Ishikawa (cell line): Measurements from ENCODE around the gene TC2N.

Experiments
- CEBPB ChIP-seq: IDR thresholded peaks from 2 replicates; pipeline ENCODE4 v1.6.1; 2012
- CREB1 ChIP-seq: IDR thresholded peaks from 2 replicates; pipeline ENCODE4 v1.6.1; 2012; ENCODE audit warnings: low read depth
- EGR1 ChIP-seq: IDR thresholded peaks from 2 replicates; pipeline ENCODE4 v1.6.1; 2012
- EP300 ChIP-seq: IDR thresholded peaks from 2 replicates; pipeline ENCODE4 v1.6.1; 2012; ENCODE audit warnings: borderline replicate concordance
- FOXM1 ChIP-seq: IDR thresholded peaks from 2 replicates; pipeline ENCODE4 v1.6.1; 2012; ENCODE audit warnings: low read depth, borderline replicate concordance
- NFIC ChIP-seq: IDR thresholded peaks from 2 replicates; pipeline ENCODE4 v1.6.1; 2012
- RAD21 ChIP-seq: IDR thresholded peaks from 2 replicates; pipeline ENCODE4 v1.6.1; 2012; ENCODE audit warnings: low read depth
- TAF1 ChIP-seq: IDR thresholded peaks from 2 replicates; pipeline ENCODE4 v1.6.1; 2012; ENCODE audit warnings: low read depth, mild to moderate bottlenecking
- TCF12 ChIP-seq: IDR thresholded peaks from 2 replicates; pipeline ENCODE4 v1.6.1; 2012; ENCODE audit warnings: low read depth
- TEAD4 ChIP-seq: IDR thresholded peaks from 2 replicates; pipeline ENCODE4 v1.6.1; 2012
- YY1 ChIP-seq: IDR thresholded peaks from 2 replicates; pipeline ENCODE4 v1.6.1; 2012; ENCODE audit warnings: low read depth
- ZBTB7A ChIP-seq: IDR thresholded peaks from 2 replicates; pipeline ENCODE4 v1.6.1; 2012; ENCODE audit warnings: low read depth
- TF ChIP-seq, protein P1 (sequence below): IDR thresholded peaks from 2 replicates; pipeline ENCODE4 v1.6.1; 2012
- TF ChIP-seq, protein P2 (sequence below): IDR thresholded peaks from 2 replicates; pipeline ENCODE4 v1.6.1; 2012; ENCODE audit warnings: low read depth, mild to moderate bottlenecking
- TF ChIP-seq, protein P3 (sequence below): IDR thresholded peaks from 2 replicates; pipeline ENCODE4 v1.6.1; 2012

Gene TC2N

DNA sequence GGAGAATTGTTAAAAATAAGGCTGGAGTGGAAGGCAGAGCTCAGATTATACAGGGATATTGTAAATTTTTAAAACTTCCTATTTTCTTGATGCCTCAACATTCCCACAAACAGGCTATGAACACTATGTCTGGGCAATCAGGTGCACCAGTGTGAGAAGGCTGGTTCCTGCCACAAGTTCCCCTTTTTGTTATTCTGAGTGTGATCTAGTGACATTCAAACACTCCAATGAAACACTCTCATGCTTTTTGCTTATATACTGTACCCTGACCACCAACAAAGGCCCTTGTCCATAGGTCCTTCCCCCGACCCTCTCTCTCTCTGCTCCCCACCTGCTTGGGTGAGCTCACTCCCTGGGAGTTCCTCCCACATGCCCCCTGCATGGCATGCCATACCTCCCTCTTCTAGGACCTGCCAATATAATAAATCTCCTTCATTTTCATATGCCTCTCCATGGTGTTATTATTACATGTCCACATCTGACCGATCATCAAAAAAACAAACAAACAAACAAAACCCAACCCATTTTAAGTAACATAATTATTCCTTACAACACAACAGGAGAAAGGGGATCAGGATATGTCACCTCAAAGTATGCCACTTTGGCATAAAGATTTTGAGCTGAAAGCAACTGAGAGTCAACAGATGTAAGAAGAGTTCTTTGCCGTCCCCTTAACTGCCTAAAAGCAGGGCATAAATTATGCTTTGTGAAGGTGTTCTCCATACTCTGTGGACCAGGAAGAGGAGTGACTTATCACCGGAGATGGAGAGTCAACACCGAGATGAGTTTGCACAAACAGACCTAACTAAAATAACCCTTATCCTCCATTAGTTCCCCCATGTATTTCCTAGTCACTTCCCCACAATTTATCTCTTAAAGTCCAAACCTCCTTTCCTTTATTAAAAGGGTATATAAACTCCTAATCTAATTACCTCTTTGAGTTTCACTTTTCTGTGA, 92.9 kb downstream of the TC2N start:
- TF ChIP-seq EP300 (no peak), TCF12 (no peak), FOXM1 (no peak), CEBPB (no peak), ZBTB7A (no peak)

DNA sequence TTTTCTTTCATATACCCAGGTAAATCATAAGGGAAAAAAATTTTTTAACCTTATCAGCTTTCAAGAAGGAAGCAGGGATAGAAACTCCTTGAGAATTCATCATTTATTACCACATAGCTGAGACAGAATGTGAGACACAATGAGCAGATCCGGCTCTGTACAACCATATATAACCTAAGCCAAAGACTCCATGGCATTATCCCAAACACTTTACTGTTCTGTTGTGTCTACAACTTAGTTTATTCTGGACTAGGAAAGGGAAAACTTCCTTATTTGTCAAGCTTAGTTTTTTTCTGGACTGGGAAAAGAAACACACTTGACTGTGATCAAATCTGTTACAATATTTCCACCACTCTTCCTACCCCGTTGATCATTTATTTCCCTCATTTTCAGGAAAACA, 97.2 kb downstream of the TC2N start:
- TF ChIP-seq NFIC (no peak), EGR1 (no peak), ZBTB7A (no peak), TEAD4 (no peak), TAF1 (no peak), EP300 (no peak), CREB1 (no peak), CEBPB (no peak), TCF12 (no peak), FOXM1 (no peak), YY1 (no peak)
- TF ChIP-seq, protein P1, sequence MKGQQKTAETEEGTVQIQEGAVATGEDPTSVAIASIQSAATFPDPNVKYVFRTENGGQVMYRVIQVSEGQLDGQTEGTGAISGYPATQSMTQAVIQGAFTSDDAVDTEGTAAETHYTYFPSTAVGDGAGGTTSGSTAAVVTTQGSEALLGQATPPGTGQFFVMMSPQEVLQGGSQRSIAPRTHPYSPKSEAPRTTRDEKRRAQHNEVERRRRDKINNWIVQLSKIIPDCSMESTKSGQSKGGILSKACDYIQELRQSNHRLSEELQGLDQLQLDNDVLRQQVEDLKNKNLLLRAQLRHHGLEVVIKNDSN: no peak
- TF ChIP-seq, protein P2, sequence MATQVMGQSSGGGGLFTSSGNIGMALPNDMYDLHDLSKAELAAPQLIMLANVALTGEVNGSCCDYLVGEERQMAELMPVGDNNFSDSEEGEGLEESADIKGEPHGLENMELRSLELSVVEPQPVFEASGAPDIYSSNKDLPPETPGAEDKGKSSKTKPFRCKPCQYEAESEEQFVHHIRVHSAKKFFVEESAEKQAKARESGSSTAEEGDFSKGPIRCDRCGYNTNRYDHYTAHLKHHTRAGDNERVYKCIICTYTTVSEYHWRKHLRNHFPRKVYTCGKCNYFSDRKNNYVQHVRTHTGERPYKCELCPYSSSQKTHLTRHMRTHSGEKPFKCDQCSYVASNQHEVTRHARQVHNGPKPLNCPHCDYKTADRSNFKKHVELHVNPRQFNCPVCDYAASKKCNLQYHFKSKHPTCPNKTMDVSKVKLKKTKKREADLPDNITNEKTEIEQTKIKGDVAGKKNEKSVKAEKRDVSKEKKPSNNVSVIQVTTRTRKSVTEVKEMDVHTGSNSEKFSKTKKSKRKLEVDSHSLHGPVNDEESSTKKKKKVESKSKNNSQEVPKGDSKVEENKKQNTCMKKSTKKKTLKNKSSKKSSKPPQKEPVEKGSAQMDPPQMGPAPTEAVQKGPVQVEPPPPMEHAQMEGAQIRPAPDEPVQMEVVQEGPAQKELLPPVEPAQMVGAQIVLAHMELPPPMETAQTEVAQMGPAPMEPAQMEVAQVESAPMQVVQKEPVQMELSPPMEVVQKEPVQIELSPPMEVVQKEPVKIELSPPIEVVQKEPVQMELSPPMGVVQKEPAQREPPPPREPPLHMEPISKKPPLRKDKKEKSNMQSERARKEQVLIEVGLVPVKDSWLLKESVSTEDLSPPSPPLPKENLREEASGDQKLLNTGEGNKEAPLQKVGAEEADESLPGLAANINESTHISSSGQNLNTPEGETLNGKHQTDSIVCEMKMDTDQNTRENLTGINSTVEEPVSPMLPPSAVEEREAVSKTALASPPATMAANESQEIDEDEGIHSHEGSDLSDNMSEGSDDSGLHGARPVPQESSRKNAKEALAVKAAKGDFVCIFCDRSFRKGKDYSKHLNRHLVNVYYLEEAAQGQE: no peak

DNA sequence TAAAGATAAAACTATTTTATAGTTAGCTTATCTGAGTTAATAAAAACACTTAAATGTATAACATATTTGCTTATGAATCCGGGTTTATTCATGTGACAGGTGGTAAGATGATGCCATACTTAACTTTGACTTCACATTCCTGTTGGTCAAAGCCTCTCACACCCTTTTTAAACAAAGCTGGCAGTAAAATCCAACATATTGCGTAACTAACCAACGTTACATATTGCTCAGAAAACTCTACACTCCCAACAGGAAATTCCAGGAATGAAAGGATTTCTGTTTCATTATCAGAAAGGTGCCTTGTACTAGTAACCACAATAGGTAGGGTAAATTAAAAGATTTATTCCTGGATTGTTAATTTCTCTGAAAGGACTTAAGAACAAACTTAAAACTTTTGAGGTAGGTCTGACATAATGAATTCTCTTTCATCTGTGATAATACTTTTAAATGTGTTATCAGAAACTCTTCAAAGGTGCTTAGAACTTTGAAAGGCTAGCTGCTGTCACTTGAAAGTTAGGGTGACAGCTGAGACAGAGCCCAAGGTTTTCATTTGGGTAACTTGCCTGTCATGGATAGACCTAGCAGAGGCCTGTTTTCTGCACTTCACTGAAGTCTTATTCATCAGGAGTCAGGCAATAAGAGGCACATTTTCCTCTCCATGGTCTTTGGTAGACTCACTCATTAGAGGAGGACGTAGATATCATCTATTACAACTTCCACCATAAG, 111.6 kb downstream of the TC2N start:
- TF ChIP-seq TCF12 (peak; percentile 60), TEAD4 (peak; percentile 83), RAD21 (no peak), NFIC (peak; percentile 62), ZBTB7A (no peak), CREB1 (0 out of 2 replicates have a peak, but pooled peaks have one; percentile 18), FOXM1 (peak; percentile 80), EP300 (peak; percentile 74; the same call in 1 of the 2 replicates), CEBPB (peak; percentile 99)
- TF ChIP-seq, protein P1: no peak
- TF ChIP-seq, protein P2: no peak
- TF ChIP-seq, protein P3, sequence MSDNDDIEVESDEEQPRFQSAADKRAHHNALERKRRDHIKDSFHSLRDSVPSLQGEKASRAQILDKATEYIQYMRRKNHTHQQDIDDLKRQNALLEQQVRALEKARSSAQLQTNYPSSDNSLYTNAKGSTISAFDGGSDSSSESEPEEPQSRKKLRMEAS: 0 out of 2 replicates have a peak, but pooled peaks have one; percentile 31

- TF ChIP-seq TCF12: no peak
- no peak for TF ChIP-seq YY1
- TF ChIP-seq TEAD4: 0 out of 2 replicates have a peak, but pooled peaks have one; percentile 17
- peak; percentile 55 for TF ChIP-seq NFIC
- no peak for TF ChIP-seq EGR1
- TF ChIP-seq, protein P2: no peak
- TF ChIP-seq, protein P1: no peak
- no peak for TF ChIP-seq ZBTB7A
- TF ChIP-seq CREB1: no peak
These were observed 112.5 kb downstream of the TC2N start for GRCh38 chr14:91754819-91755218.
